DMS 273 (cell line): ENCODE measurements around the gene BRMS1.
A peak's percentile ranks its signal among the peaks of the same experiment; 100 is the strongest.

Experiments
- DNase-seq: peaks from one replicate; lab custom pipeline; 2025; ENCODE audit not compliant: unreplicated experiment; lab: John Stamatoyannopoulos, UW

The BRMS1 gene

DNA sequence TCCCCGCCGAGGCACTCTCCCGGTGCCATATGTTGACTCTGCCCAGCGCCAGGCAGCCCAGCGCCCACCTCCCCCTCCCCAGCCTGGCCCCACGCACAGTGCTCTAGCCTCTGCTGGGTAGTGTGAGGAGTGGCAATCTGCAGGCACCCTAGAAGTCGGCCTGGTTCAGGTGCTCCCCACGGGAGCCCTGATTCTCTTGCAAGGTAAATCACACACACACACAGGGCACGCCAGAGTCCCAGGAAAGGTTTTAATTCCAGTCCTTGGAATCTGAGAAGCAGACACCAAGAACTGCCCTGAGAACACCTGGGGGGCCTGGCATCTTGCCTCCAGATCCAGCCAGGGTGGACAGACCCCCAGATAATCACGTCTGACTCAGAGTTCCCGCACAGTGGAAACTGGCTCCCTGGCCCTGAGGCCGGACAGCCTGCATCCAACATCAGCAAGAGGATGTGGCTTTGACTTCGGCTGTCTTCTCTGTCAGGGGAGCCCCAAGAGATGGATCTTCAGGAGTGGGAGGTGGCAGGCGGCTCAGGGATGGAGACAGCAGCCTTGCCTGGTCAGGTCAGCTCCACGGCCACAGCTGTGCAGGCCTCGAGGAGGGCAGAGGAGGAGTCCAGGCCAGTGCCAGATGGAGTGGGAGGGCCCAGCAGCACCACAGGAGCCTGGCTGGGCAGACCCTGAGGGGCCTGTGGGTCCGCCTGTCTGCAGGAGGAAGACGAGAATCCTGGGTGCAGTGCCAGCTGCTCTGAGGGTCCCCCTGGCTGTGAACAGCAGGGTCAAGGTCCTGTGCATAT is 7.6 kb downstream of the BRMS1 start:
- peak; percentile 86 for DNase-seq

DNA sequence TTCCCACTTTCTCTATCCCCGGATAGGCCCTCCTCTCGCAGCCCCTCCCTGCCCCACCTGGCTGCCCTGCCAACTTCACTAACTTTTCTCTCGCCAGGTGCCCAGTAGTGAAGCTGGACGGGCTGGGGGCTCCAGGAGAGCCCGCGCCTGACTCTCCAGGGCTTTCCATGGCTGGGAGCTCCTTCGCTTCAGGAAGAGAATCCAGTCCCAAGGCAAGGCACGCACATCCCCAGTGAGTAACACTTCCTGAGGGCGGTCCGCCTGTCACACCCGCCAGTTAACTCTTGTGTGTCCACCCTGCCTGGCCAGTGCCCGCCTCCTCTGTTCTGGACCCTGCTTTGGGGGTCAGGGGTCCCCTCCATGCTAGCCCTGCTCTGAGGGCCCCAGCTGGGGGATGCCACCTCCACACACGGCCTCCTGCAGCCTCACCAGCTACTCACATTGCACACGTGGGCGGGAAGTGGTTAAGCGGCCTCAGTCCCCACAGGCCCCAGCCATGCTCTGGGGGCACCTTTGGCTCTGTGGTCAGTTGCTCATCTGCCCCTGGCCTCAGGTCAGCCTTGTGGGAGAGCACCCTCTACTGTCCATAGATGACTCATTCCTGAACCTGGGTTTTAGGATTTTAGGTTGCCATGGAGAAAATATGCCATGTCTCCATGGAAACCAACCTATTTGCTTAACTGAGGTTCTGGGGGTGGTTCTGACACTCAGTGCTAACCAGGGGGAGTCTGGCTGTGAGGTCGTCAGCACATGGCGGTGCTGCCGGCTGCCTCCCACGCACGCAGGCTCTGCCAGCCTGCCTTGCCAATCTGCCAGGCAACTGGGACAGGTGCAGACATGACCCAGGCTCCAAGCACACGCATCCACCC is 8.4 kb downstream of the BRMS1 start, which contains the start of gene RIN1:
Gene RIN1 (minus strand): TSS at position 201 of the 869 bp plus-strand sequence. CDS start 32 bp downstream, at position 169.
- DNase-seq = peak; percentile 97

DNA sequence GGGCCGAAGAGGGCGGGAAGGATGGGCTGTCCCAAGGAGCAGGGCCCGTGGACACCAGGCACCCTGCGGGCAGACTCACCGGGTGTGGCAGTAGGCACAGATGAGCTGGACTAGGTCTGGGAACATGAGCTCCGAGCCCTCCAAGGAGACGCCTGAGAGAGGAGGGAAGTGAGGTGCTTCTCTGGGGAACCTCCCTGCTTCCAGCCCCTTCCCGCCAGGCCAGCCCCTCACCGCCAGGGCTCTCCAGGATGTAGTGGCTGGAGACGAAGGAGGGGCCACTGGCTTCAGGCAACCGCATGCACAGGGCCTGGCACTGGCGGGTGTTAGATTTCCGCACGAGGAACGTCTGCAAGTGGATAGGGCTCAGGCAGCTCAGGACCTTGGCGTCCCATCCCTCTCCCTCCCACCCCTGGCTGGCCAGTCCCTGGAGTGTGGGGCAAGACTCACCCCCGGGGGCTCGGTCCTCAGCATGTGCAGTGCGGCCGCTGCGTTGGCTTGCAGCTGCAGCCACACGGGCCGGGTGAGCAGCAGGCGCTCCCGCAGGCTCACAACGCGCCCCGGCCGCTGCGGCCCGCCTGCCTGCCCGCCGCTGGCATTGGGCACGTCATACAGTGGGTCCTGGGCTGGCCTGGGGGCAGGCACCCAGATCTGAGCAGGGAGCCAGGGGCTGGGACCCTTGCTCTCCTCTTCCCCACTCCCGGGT is 9.2 kb downstream of the BRMS1 start:
- peak; percentile 78 for DNase-seq

DNA sequence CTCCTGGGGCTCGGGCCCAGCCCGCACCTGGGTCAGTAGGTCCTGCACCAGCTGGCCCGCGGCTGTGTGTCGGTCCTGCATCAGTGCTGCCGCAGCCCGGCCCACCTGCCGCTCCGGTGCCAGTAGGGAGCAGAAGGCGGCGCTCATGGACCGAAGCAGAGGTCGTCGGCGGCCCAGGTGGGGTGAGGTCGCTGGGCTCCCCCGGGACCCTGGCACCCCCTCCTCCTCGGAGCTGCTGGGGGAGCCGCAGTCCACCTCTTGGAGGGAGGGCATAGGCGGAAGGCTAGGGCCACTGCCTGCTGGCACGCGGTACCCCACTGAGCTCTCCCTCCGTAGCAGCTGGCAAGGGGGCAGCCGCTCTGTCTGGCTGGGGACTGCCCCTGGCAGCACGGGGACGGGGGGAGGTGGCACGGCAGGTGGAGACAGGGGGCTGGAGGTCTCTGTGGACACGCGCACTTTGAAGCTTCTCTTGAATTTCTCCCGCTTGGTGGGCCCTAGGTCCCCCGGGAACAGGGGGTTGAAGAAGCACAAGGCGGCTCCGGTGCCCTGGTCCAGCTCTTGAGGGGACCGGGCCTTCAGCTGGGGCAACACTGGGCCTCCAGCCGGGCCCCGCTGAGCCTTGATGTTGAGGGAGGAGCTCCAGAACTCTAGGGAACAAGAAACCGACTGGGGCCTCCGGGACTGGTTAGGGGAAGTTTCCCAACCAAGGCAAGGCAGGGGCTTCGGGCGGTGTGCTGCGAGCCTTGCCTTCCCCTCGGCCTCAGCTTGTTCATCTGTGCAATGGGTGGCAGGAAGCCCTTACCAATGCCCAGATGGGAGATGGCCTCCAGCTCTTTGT is 10.1 kb downstream of the BRMS1 start:
- peak; percentile 78 for DNase-seq

DNA sequence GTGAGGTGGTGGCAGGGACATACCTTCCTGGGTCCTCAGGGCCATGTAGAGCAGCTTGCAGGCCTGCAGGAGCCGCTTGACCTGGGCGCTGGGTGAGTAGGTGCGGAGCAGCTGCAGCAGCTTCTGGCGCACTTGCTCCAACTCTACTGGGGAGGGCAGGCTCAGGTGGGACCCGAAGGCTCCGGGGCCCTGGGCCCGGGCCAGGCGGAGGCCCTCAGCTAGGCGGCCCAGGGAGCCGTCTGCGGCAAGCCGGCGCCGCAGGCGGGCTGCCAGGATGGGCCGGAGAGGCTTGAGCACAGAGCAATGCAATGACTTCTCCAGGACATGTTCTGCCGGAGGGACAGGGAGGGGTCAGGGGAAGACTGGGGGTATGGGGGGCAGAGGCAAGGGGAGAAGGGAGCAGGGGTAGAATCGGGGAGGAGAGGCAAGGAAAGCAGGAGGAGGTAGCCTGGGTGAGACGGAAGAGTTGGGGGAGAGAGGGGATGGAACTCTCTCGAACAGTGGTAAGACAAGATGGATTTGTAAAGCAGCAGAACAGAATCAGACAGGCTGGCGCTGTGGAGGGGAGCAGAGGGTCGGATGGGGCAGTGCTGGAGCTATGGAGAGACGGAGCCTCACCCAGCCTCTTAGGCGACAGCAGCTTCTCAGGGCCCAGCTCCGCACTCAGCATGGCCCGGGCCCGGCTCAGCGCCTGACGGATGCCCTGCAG is 10.9 kb downstream of the BRMS1 start:
- DNase-seq = peak; percentile 54

DNA sequence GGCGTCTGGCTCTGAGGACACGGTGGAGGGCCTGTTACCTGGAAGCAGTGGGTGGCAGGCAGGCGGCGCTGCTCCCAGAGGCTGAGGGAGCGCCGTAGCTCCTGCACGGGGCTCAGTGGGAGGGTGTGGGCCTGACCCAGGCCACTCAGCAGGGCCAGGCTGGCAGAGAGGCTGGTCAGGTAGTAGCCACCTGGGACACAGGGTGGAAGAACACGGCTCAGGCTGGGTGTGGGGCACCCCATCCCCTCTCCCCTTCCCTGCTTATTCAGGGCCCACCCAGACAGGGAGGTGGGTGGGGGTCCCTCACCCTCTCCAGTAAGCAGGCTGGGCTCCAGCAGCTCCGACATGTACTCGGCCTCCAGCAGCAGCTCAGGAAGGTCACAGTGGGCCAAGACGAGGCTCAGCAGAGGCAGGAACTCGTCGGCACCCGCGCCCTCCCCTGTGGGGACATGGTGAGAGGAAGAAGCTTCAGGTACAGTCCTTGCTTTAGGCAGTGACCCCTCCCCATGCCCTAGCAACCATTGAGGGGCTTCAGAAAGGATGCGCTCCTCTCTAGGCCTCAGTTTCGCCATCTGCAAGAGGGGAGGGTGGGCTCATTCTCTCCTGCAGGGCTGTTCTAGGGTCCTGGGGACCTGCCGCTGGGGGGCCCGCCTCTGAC is 11.6 kb downstream of the BRMS1 start:
- DNase-seq = no peak

DNA sequence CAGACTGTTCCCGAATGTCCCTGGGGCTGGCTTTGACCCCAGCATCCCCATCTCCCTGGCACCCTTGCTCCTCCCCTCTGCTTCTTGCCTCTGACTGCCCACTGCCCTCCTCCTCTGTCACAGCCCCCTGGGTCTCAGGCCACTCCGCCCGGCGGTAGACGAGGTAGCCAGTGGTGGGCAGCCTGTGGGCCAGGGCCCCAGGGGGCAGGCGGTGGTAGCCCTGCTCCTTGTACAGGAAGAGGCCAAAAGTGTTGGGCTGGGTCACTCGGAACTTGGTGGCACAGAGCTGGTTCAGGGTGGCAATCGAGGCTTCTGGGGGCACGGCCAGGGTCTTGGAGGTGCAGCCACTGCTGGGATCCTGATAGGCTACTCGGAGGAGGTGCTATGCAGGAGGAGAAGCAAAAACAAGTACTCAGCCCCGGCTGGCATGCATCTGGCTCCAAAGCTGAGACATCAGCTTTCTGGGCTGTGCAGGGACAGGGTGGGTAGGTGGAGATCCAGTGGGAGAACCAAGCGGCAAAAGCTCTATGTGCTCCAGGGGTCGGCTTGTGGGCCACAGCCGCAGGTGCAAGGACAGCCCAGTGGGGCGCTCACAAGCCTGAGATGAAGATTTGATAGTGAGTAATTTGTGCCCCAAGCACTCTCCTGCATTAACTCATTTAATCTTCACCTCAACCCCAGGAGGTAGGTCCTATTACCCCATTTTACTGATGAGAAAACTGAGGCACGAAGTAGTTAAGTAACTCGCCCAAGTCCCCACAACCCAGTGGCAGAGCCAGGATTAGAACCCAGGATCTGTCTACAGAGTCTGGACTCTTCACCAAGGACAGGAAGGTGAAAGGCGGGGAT is 12.3 kb downstream of the BRMS1 start:
- no peak for DNase-seq

DNA sequence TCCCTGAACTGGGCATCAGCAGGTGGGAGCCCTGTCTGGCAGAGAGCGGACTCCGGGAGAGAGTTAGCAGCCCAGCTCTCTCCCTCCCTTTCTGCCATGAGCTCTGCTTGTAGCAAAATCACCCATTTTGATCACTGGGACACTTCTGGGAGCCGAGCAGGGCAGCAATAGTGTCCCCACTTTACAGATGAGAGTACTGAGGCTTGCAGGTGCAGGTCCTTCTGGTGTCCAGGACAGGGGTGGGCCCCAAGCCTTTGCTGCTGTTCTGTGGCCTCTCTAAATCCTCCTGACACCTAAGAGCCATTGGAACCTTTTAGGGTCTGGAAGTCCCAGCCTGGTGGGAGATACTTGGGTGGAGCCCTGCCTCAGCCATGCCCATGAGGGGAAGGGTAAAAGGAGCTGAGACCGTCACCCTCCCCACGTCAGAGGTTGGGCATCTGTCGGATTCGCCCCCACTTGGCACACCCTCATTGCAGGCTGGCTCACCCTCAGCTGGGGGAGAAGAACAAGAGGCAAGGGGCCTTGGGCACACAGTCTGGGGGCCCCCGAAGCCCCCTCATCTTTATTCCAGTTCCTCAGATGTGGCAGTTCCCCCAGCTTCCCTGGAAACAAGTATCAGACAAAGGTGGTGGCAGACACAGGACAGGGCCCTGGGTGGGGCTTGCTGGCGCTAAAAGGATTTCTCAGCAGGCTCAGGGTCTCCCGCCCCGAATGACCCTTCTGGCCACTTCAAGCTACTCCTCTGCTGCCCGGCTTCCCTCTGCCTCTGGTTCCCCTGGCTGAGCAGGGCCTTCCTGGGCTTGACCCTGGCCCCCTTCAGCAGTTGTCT is 13.1 kb downstream of the BRMS1 start:
- DNase-seq = no peak

DNA sequence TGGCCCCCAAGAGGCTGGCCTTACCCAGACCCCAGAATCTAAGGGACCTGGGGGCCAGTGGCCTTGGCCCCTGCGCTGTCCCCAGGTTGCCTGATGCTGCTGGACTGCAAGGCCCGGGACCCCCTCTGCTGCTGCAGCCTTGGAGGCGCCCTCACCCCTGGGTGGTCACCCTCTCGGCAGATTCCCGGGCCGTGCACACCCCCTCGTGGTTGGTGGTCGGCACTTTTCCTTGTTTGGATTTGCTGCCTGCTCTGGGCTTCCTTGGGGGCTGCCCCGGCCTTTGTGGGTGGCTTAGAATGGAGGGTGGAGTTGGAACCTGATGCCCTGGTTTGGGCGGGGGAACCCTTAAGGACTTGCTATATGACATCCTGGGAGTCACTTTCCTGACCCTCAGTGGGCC is 14.0 kb downstream of the BRMS1 start:
- DNase-seq = no peak

DNA sequence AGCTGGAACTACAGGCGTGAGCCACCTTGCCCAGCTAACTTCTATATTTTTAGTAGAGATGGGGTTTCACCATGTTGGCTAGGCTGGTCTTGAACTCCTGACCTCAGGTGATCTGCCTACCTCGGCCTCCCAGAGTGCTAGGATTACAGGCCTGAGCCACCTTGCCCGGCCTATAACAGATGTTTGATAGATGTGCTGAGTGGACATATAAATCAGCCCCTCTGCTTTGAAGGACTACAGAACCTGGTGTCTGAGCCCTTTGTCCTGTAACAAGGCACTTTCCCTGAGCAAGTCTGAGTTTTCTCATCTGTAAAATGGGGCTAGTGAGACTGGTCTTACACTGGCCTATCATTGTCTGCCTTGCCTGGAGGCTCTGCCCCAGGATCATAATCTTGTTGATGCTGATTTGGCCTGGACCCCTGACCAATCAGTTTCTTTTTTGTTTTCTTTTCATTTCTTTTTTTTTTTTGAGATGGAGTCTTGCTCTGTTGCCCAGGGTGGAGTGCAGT is 15.7 kb downstream of the BRMS1 start:
- DNase-seq = no peak

DNA sequence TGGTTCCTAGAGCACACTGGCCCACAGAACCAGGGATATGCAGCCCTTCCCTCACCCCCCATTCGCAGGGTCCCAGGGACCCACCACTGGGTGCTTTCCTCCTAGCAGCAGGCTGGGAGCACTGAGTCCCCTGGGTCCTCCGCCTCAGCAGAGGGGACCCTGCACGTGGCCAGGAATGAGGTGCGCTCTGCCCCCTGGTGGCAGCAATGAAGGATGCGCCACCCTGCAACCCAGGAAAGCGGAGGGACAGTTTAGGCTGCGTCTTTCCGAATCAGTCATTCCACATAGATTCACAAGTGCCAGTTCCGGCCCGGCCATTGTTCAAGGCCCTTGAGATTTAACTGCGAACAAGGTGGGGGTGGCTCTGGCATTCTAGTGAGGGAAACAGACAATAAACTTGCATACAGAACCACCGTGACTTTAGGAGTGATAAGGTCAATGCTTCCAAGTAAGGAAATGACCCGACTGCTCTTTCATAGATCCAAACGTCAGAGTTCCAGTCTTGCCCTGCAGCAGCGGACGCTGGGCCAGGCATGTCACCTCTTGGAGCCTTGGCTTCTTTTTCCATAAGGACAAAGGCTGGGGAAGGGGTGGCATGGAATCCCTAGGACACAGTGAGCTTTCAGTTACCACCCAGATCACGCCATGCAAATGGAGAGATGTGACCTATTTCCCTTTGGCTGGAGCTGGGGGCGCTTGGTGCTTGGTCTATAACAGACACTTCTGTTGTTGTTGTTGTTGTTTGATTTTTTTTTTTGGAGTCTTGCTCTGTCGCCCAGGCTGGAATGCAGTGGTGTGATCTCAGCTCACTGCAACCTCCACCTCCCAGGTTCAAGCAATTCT is 16.4 kb downstream of the BRMS1 start:
- peak; percentile 83 for DNase-seq

DNA sequence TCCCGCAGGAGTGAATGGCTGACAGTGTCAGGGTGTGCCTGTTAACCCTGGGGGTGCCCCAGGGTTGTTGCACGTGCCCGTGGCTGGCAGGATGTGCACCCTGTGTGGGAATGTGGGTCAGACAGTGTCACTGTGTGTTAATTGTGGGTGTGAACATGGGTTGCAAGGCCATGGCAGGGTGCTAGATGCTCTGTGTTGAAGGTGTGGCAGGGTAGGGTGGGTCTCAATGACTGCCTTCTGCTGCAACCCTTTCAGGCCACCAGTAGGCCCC is 16.9 kb downstream of the BRMS1 start:
- DNase-seq = no peak

DNA sequence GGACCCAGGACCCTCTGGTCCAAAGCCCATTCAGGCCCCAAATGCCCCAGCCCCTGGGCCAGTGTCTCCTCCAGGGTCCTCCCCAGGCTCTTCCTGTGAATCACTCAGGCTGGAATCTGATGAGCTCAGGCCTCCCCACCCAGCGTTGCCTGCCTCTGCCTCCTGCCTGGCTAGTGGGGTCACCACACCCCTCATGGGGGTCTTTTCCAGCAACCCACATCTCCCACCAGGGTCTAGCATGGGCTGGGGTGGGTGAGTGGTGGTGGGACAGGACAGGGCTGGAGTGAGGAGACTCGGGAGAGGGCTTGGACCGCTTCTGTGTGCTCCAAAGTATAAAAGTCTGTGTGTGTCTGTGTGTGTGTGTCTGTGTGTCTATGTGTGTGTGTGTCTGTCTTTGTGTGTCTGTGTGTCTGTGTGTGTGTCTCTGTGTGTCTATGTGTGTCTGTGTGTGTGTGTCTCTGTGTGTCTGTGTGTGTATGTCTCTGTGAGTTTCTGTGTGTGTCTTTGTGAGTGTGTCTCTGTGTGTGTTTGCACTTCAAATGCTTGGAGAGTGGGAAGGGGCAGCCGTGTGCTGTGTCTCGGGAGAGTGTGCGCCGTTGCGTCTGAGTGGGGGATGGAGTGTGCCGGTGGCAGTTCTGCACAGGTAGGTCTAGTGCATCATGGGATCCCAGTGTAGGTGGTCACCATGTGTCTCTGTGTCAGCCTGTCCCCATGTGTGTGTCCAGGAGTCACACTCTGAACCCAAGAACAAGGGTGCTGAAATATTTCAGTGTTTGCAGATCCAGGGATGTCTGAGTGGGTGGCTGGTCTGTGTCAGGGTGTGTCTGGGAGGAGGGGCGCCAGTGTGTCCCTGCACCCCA is 17.5 kb downstream of the BRMS1 start:
- no peak for DNase-seq

DNA sequence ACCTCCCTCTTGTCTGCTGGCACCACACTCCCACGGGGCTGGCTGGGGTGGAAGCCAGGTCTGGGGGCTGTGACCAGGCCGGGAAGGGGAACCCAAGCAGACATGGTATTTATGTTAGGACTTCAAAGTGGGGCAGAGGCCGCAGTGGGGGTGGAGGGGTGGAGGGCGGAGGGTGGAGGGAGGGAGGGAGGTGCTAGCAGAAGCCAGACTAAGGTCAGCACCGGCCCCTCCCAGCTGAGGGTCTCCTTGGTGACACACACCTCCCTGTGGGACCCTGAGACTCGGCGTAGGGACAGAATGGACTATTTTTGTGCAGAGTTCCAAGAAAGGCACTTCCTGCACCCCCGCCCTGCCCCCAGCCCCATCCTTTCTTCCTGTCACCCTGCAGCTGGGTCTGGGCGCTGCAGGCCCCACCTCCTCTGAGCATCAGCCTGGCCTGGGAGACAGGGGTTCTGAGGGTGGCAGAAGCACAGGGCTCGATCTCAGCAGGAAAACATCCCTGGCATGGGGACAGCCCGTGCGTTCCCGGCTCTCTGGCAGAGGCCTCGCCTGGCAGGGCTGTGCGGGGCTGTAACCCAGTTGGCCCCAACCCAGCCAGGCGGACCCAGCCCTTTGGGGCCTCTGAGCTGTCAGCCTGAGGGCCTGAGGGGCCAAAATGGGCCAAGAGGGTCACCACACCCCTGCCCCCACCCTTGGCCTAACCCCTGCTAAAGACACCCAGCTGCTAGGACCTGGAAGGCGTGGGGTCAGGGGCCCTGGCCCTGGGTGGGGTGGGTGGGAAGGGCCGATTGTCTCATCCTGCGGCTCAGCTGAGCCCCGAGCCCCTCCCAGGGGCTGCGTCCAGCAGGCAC is 18.4 kb downstream of the BRMS1 start:
- peak; percentile 50 for DNase-seq

DNA sequence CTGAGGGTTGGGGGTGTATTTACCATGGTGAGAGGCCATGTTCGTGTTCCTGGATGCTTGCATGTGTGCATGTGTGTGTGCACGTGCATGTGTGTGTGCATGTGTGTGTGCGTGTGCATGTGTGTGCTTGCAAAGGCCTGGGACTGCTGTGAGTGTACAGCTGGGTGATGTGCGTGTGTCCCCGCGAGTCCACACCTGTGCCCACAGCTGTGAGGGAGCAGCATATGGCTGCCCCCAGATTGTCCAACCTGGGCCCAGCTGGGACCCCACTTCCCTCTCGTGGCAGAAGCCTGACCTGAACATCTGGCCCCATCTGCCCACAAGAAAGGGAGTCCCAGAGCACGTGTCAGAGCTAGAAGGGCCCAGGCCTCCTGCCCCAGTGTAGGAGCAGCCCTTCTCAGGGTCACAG is 19.6 kb downstream of the BRMS1 start:
- DNase-seq = peak; percentile 94
